ENCODE measurements around the gene GNG4. TPM values are rescaled to one million over a fixed set of nuclear protein-coding genes. Genes with fewer than 3 reads are reported as not detected.

Gene GNG4
- total and polyA plus RNA-seq, 2 donors (not counting 3 experiments of a cell fraction or from before 2014, with no cell fraction given) = 0.10 TPM; not detected in 1

DNA sequence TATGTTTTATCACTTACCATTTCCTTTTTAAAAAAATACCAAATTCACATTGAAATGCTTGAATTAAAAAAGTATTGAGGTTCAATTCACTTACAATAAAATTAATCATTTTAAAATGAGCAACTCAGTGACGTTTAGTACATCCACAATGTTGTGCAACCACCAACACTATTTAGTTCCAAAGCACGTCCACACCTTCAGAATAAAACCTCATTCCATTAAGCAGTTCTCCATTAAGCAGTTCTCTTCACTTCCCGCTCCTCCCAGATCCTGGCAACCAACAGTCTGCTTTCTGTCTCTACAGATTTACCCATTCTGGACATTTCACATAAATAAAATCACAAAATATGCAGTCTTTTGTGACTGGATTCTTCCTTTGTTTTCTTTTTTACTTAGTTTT is 41.3 kb downstream of the GNG4 start:
- Histone ChIP-seq H3K4me1 (ENCODE audit: control insufficient read depth, extremely low read depth, insufficient read depth, low read length) (no peaks in the 10 kb centered on the region), H2AFZ (ENCODE audit: low read depth, low read length) (no peak overlapping the region), H3K79me2 (ENCODE audit: control insufficient read depth, insufficient read depth, low read length) (no peaks in the 10 kb centered on the region), H3K9me3 (replicated peaks; ENCODE audit: control insufficient read depth, insufficient read depth, low read length) (no peaks in the 10 kb centered on the region), H3K36me3 (ENCODE audit: control insufficient read depth in 2 of 2, extremely low read depth in 1 of 2, insufficient read depth in 2 of 2, low read length in 2 of 2) (no peaks in the 10 kb centered on the region), H3K27ac (ENCODE audit: insufficient read depth, low read depth, low read length) (no peak overlapping the region), H3K27me3 (ENCODE audit: control insufficient read depth in 2 of 2, insufficient read depth in 2 of 2, low read length in 2 of 2) (no peaks in the 10 kb centered on the region), H4K20me1 (replicated peaks; ENCODE audit: control insufficient read depth, extremely low read depth, insufficient read depth, low read length) (no peaks in the 10 kb centered on the region), H3K9ac (replicated peaks; ENCODE audit: extremely low read depth, insufficient read depth, low read length) (no peak overlapping the region), H3K4me3 (replicated peaks in 1 of 3; ENCODE audit: insufficient read depth in 1 of 3, low read depth in 1 of 3, low read length in 3 of 3) (no peak overlapping the region), H3K4me2 (ENCODE audit: insufficient read depth, low read length) (no peak overlapping the region), H3K9me1 (replicated peaks; ENCODE audit: control insufficient read depth, extremely low read depth, insufficient read depth, low read length) (no peaks in the 10 kb centered on the region)
- dilution Hi-C loops (cut with MboI; ENCODE audit: extremely low pct_ligation_motif_present, low sequenced_read_pairs) (no loop called here), intact Hi-C loops (cut with micrococcal nuclease) (loop anchor here (2.0 kb wide), 1 partner anchor 17 kb away; no protein-coding TSS in a partner anchor)
- CTCF ChIA-PET = interaction anchor here (0.8 to 1.1 kb wide), 2 partner anchors 10 kb away, joined by 3 to 4 read pairs; no protein-coding TSS in a partner anchor
- TF ChIP-seq GATA2 (IDR thresholded peaks at IDR 0.05; ENCODE audit: insufficient read depth, insufficient read length, low read depth, low read length) (no peak), POLR2AphosphoS5 (IDR thresholded peaks at IDR 0.05; ENCODE audit: insufficient read depth, low read depth, low read length) (no peak), MYC (IDR thresholded peaks at IDR 0.05; ENCODE audit: low read depth, low read length) (no peak), FOS (IDR thresholded peaks at IDR 0.05; ENCODE audit: borderline replicate concordance, insufficient read depth, low read length) (no peak), POLR2A (IDR thresholded peaks at IDR 0.05; ENCODE audit: low read depth, low read length) (no peak), JUN (IDR thresholded peaks at IDR 0.05; ENCODE audit: borderline replicate concordance, insufficient read depth, insufficient read length, low read depth) (no peak), MAX (IDR thresholded peaks at IDR 0.05; ENCODE audit: insufficient read depth, insufficient read length) (no peak), EZH2 (IDR thresholded peaks at IDR 0.05; ENCODE audit: borderline replicate concordance, low read depth, low read length, severe bottlenecking) (no peak)
- TF ChIP-seq, protein P1, sequence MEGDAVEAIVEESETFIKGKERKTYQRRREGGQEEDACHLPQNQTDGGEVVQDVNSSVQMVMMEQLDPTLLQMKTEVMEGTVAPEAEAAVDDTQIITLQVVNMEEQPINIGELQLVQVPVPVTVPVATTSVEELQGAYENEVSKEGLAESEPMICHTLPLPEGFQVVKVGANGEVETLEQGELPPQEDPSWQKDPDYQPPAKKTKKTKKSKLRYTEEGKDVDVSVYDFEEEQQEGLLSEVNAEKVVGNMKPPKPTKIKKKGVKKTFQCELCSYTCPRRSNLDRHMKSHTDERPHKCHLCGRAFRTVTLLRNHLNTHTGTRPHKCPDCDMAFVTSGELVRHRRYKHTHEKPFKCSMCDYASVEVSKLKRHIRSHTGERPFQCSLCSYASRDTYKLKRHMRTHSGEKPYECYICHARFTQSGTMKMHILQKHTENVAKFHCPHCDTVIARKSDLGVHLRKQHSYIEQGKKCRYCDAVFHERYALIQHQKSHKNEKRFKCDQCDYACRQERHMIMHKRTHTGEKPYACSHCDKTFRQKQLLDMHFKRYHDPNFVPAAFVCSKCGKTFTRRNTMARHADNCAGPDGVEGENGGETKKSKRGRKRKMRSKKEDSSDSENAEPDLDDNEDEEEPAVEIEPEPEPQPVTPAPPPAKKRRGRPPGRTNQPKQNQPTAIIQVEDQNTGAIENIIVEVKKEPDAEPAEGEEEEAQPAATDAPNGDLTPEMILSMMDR (IDR thresholded peaks at IDR 0.05; ENCODE audit: extremely low read depth in 1 of 2, insufficient read depth in 1 of 2, low read depth in 1 of 2, low read length in 2 of 2) = no peak
- DNase-seq (ENCODE audit: low read depth, low spot score) (no peak), FAIRE-seq (no peak)
- BruUV-seq (replicated peaks) = no TSS peak
- POLR2A ChIA-PET = no interaction called here

Measured in endothelial cell of umbilical vein (primary cell).